ENCODE data around the gene FARP2. TPM values are rescaled to one million over a fixed set of nuclear protein-coding genes. Genes with fewer than 3 reads are reported as not detected.

The FARP2 gene
- polyA plus RNA-seq, 4 donors: 39.5 to 66.1 (median 54.1) TPM

DNA sequence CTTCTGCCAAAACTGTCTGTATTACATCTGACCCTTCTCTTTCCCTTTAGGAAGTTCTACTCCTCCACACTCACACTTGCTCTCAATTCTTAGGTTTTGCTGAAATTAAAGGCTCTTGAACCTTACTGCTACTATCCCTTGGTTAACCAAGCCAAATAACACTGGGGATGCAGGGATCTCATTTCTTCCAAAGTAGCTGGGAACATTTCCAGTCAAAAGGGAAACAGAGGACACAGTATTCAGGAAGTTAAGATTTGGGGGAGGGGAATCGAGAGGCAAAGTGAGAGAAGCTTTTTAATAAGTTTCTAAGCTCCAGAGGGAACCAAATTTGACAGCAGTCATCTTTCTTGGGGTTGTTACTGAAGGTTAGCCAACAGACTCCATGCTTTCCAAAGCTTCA lies 34.2 kb upstream of the FARP2 start:
- no peak for DNase-seq (ENCODE audit: low read depth in 4 of 4, low spot score in 3 of 4)

- no peak for DNase-seq (ENCODE audit: low read depth in 4 of 4, low spot score in 3 of 4)
Observed at GRCh38 chr2:241323778-241324177, 32.3 kb upstream of the FARP2 start.

GRCh38 chr2:241324775-241325174 lies 31.3 kb upstream of the FARP2 start:
- no peak for DNase-seq (ENCODE audit: low read depth in 4 of 4, low spot score in 3 of 4)

DNA sequence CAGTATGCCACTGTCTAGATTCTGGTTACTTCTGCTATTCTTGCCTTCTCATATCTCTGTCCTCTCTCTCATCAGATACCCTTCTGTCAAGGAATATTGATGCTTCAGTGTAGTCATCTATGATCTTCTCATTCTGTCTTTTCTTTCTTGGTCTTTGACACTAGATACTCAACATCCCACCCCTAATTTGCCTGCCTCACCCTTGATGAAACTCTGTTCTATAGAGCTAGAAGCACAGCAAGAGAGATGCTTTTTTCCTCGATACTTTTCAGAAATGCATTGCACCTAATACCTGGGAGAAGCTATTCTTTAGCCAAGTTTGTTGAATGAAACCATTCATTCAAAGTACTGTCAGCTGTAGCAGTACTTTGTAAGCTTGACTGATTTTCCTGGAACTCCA lies 30.8 kb upstream of the FARP2 start:
- DNase-seq (ENCODE audit: low read depth in 4 of 4, low spot score in 3 of 4): no peak

DNA sequence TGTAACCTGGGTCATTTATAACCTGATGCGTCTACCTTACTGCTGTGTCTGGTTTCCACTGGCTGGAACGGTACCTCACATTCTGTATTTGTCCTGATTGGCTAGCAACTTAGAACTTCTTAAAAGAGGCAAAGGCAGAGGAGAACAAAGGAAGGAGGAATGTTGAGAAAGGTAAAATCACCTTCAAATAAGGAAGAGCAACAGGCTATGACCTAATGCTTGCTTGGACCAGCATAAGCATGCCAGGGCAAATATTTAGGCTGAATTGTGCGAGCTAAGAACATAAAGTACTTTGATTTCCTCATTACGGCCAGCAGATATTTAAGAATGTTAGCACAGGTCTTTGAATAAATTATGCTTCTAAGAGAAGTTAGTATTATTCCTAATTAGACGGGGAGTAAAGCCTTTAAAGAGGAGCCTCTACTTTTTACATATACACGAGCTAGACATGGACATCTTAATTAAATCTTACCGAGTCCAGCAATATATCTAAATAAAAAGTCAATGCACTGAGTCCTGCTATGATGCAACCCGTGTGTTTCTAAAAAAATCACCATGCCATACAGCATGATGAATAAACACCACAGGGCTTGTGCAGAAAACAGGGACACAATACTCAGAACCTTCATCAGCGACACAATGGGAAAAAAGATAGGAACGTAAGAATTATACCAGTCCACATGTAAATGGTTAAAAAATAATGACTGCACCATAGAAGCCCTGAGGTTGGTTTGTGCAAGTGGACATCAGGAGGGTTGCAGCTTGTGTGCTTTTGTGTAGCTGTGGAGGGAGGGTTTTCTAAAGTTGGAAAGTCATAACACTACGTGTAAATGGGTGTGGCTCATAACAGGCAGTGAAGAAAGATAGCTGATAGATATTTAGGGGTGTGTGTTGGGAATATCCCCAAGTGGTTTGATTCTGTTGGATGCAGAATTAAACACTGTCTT lies 26.1 kb upstream of the FARP2 start:
- no peak for DNase-seq (ENCODE audit: low read depth in 4 of 4, low spot score in 3 of 4)

DNA sequence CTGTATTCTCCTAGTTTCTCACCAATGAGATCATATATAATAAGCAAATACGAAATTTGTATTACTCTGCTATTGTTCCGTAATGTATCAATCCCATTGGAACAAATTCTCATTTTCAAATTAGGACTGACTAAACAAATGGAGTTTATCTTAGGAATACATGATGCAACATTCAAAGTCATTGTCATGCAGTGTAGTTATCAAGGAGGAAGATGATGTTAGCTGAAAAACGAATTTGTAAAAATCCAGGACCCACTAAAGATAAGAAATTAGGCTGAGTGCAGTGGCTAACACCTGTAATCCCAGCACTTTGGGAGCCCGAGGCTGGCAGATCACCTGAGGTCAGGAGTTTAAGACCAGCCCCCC lies 25.5 kb upstream of the FARP2 start:
- no peak for DNase-seq (ENCODE audit: low read depth in 4 of 4, low spot score in 3 of 4)

GRCh38 chr2:241334813-241335212 lies 21.3 kb upstream of the FARP2 start:
- DNase-seq (ENCODE audit: low read depth in 4 of 4, low spot score in 3 of 4): no peak

DNA sequence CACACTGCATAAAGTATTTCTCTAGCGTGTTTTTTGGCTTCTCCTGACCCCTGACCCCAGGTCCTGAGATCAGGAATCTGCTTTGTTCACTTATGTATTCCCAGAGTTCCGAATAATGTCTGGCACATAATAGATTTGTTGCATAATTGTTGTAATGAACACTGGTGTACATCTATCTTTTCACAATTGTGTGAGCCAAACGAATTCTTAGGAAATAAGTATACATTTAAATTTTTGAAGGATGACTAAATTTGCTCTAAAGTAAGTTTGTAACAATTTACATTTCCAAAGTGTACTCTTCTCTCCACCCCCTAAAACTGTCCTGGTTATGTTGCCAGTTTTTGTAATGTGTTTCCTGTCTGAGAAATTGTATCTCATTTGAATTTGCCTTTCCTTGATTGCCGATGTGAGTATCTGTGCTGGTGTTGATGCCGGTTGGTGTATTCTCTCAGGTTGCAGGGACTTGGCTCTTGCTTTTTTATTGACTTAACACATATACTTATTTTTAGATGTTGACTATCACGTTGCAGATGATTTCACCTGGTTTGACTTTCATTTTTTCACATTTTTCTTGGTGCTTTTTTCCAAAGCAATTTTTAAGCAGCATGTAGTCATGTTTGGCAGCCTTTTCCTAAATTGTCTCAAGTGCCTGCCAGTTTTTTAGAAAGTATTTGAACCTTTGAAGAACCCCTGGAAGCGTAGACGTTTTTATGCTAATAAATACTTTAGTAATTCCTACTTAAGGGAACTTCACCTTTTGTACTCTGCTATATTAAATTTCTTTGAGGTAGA lies 16.1 kb upstream of the FARP2 start:
- DNase-seq (ENCODE audit: low read depth in 4 of 4, low spot score in 3 of 4): no peak

- DNase-seq (ENCODE audit: low read depth in 4 of 4, low spot score in 3 of 4): no peak
Observed at GRCh38 chr2:241340631-241341163, 15.4 kb upstream of the FARP2 start.

DNA sequence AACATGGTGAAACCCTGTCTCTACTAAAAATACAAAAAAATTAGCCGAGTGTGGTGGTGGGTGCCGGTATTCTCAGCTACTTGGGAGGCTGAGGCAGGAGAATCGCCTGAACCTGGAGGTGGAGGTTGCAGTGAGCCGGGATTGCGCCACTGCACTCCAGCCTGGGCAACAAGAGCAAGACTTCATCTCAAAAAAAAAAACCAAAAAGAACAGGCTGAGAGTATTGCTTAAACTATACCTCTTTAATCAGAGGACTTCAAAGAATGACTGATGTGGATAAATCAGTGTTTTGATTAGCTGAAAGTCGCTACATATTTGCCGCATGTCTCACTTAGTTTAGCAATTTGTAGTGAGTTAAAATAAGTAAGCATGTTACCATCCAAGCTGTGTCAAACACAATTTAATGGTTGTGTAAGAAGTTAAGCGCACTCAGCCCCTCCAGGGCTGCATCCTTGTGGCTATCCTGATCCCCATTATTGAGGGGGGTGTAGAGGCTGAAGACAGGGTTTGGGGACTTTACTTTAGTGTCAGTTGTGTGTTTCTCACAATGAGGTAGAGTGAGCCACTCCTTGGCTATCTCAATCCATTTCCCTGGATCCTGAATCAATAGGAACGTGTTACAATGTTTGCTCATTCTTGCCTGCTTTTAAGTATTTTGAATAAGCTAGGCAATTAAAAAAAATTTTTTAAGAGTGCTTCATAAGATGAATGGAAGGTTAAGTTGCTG lies 11.0 kb upstream of the FARP2 start:
- no peak for DNase-seq (ENCODE audit: low read depth in 4 of 4, low spot score in 3 of 4)

DNA sequence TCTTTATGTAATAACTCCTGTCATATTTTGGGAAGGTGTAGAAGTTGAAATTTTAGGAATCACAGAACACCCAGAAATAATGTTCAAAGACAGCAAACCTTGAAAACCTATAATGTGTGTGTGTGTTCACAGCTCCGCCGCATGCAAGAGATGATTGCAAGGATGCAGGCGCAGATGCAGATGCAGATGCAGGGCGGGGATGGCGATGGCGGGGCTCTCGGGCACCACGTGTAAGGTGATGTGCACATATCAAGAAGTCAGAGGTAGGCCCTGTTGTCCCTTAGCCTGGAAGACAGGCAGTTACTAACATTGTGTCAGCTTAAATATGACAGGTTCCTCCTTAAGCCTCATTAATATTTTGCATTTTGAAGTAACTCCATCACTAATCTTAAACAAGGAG lies 6.1 kb upstream of the FARP2 start:
- no peak for DNase-seq (ENCODE audit: low read depth in 4 of 4, low spot score in 3 of 4)

- DNase-seq (ENCODE audit: low read depth in 4 of 4, low spot score in 3 of 4): no peak
Observed at GRCh38 chr2:241350530-241350877, 5.6 kb upstream of the FARP2 start.

GRCh38 chr2:241350878-241351639 lies 5.0 kb upstream of the FARP2 start:
- no peak for DNase-seq (ENCODE audit: low read depth in 4 of 4, low spot score in 3 of 4)

- peak in 1 of 4 donors; percentile 32 for DNase-seq (ENCODE audit: low read depth in 4 of 4, low spot score in 3 of 4)
Observed at GRCh38 chr2:241351640-241352031, 4.4 kb upstream of the FARP2 start.

GRCh38 chr2:241352227-241352626 lies 3.9 kb upstream of the FARP2 start:
- no peak for DNase-seq (ENCODE audit: low read depth in 4 of 4, low spot score in 3 of 4)

DNA sequence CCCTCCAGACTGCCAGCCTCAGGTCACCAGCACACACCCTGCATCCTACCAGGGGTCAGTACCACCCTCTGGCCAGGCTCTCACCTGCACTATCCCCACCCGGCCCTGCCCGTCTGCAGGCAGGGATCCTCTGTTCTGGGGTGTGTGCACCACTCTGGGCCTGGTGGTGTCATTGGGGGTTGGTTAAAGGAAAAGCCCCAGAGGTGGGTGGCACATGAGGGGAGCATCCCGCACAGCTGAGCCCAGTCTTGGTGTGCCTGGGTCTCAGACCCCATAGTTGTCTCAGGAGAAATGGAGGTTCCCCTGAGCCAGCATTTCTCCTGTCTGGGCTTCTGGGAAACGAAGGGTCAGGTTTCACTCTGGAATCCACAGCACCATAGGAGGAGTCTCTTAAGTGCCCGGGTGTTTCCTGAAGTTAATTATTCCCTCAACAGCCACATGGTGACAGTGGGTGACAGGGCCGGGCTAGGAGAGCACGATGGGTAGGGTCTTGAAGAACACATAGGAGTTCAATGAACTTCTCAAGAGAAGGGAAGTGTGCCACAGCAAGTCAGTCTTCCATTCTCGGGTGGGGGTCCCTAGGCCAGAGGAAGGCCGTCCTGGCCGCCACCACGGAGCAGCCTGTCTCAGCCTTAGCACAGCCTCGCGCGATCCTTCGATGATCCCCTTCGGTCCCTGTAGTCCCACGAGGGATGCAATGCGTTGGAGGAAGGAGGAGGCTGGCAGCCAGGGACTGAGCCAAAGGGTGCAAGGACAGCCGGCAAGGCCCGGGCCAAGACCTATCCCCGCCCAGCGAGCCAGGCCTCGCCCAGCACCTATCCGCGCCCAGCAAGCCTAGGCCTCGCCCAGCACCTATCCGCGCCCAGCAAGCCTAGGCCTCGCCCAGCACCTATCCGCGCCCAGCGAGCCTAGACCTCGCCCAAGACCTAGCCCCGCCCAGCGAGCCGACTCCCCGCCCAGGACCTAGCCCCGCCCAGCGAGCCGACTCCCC lies 1.1 kb upstream of the FARP2 start:
- DNase-seq (ENCODE audit: low read depth in 4 of 4, low spot score in 3 of 4): peak in 1 of 4 donors; percentile 53

GRCh38 chr2:241356871-241357260 lies 781 bp downstream of the FARP2 start:
- no peak for DNase-seq (ENCODE audit: low read depth in 4 of 4, low spot score in 3 of 4)

- no peak for DNase-seq (ENCODE audit: low read depth in 4 of 4, low spot score in 3 of 4)
Observed at GRCh38 chr2:241357531-241357930, 1.4 kb downstream of the FARP2 start.

DNA sequence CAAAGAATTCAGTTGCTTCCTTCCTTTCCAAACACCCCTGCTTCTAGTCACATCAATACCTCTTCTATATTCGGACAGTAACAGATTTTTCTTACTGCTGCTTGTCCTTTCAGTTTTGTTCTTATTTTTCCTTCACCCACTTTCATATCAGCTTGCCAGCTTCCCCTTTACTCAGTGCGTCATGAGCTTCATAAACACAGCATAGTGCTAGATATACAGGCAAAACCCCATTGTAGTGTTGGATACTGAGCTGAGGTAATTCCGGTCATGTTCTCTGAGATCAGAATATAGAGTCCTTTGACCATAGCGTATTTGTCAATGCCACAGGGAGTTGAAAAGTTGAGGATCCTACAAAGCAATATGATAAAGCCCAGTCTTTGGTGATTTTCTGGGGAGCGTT lies 2.4 kb downstream of the FARP2 start:
- no peak for DNase-seq (ENCODE audit: low read depth in 4 of 4, low spot score in 3 of 4)
